ENCODE results near the gene FLOT1.
A peak's percentile ranks its signal among the peaks of the same experiment; 100 is the strongest.

Gene FLOT1, protein sequence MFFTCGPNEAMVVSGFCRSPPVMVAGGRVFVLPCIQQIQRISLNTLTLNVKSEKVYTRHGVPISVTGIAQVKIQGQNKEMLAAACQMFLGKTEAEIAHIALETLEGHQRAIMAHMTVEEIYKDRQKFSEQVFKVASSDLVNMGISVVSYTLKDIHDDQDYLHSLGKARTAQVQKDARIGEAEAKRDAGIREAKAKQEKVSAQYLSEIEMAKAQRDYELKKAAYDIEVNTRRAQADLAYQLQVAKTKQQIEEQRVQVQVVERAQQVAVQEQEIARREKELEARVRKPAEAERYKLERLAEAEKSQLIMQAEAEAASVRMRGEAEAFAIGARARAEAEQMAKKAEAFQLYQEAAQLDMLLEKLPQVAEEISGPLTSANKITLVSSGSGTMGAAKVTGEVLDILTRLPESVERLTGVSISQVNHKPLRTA

GRCh38 chr6:30742316-30743098, at the start of gene FLOT1:
TSS of gene FLOT1 (minus strand) at chr6:30742687. CDS start at chr6:30742189, 498 bp downstream.
- DNase-seq = peak; percentile 98

DNA sequence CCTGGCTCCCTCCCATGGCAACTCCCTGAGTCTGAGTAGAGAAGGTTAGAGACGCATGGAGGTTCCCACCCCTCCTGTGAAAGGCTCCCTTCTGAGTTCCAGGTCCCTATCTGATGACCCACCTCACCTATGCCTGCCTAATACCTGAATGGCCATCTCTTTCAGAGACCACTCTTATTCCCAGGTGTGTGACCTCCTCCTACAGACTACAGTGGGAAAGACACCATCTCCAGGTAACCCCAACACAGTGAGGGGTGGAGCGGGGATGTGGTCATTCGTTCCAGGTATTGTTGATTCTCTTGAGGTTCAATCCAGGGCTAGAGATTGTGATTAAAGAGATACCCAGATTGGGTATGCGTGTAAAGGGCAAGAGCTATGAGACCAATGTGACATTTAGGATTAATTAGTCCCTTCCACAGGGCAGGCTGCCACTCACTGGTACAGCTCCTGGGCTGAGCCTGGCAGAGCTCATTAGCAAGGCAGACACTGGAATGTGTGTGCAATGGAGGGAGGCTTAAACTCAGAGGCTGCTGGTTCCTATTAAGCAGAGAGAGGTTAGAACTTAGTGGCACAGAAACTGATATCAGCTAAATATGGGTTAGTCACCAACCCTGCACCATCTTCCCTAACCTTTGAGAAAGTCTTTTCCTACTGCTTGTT, 48.4 kb upstream of the FLOT1 start:
- no peak for DNase-seq

DNA sequence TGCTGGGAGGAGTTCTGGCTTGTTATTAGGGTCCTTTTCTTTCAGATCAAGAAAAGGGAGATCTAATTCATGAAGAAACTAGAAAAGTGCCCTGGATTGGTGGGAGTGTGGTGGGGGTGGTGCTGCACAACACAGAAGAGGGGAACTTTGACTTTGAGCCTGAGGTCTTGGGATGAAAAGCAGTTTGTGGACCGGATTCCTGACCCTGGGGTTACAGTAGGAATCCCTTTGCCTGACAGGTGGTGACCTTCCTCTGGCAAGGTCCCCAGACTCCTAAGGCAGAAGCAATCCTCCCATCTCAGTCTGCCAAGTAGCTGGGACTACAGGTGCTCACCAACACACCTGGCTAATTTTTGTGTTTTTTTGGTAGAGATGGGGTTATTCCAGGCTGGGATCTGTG, 47.1 kb upstream of the FLOT1 start:
- DNase-seq = no peak

- peak; percentile 44 for DNase-seq
These were observed 45.5 kb upstream of the FLOT1 start for GRCh38 chr6:30787954-30788353.

GRCh38 chr6:30782425-30783014, 40.0 kb upstream of the FLOT1 start:
- DNase-seq = no peak

GRCh38 chr6:30781743-30782424, 39.4 kb upstream of the FLOT1 start:
- DNase-seq = peak; percentile 89

DNA sequence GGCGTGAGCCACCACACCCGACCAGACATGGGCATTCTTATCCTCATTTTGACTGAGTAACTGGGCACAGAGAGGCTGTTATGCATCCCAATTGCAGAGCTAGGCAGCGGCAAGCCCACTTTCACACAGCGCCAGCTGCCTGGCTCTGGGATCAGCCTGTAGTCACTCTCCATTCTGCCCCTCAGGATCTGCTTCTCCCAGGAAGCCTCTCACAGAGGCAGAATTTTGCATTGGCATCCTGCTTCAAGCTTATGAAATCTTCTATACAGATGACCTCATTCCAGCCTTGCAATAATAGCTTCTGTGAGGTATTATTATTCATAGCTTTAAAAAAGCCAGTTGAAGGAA, 38.9 kb upstream of the FLOT1 start:
- no peak for DNase-seq

DNA sequence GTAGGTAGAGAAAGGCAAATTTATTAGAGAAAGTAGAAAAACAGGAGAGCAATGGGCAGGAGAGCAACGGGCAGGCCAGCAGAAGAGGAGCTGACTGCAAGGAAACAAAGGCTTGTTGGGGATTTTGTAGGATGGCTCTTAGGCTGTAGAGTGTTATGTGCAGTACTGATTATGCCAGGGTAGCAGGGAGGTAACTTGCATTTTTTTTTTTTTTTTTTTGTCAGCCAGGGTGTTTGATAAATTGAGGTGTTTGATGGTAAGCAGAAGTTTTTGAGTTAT, 38.1 kb upstream of the FLOT1 start:
- no peak for DNase-seq

- no peak for DNase-seq
These were observed 37.6 kb upstream of the FLOT1 start for GRCh38 chr6:30779850-30780641.

DNA sequence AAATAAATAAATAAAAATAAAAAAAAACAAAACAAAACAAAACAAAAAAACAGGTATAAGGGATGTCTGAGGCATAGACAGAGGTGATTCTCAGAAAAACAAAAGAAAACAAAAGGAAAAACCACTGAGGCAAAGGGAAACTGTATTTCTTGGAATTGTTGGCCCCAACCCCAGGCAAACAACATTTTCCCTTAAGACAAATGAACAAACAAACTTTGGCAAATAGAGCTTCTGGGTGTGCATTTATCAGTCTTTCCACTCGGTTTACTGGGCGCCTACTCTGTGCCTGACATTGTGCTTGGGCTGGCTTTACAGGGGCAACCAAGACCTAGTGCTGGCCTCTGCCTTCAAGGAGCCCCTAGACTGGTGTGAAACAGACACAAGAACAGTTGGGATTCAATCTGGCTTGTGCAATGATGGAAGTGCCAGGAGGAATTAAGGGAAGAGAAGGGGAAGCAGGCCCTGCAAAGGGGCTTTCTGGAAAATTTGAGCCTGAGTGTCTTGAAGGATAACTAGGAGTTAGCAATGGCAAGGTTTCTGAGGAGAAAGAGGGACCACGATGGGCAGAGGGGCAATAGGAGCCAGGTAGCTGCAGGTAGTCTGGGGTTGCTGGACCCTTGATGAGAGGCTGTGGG, 35.6 kb upstream of the FLOT1 start:
- DNase-seq = no peak

GRCh38 chr6:30777155-30777485, 34.6 kb upstream of the FLOT1 start:
- no peak for DNase-seq

- no peak for DNase-seq
These were observed 34.1 kb upstream of the FLOT1 start for GRCh38 chr6:30776390-30777154.

DNA sequence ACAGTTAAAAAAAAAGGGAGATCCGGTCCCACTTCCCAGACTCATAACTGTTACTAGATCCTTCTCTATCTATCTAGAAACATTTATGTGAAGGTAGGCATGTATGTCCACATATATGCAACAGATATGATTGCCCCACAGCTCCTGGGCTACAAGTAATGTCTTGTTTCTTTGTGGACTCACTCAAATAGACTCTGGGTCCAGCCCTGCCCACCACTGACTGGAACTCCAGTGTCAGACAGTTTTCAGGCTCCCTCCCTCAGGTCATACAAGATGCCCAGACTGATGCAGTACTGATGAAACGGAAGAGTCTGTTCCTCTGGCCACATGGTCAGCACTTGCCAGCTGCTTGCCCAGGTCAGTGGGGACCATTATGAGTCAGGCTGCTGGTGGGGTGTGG, 32.6 kb upstream of the FLOT1 start:
- no peak for DNase-seq

- no peak for DNase-seq
These were observed 32.2 kb upstream of the FLOT1 start for GRCh38 chr6:30774701-30775100.

DNA sequence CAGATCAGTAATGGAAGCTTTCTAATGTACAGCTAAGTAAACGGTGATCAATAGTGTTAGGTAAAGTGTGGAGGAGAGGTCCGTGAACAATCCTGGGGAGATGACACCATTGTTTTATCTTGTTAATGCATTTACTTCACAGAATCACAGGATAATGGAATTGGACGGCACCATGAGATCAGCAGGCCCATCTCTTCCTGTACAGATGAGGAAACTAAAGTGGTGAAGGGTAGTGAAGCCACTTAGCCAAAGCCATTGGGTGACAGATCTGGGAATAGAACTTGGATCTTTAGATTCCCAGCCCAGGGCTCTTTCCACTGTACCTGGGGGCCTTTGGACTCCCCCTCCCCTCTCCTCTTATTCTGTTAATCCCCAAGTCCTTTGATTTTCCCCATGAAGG, 28.1 kb upstream of the FLOT1 start:
- DNase-seq = no peak

DNA sequence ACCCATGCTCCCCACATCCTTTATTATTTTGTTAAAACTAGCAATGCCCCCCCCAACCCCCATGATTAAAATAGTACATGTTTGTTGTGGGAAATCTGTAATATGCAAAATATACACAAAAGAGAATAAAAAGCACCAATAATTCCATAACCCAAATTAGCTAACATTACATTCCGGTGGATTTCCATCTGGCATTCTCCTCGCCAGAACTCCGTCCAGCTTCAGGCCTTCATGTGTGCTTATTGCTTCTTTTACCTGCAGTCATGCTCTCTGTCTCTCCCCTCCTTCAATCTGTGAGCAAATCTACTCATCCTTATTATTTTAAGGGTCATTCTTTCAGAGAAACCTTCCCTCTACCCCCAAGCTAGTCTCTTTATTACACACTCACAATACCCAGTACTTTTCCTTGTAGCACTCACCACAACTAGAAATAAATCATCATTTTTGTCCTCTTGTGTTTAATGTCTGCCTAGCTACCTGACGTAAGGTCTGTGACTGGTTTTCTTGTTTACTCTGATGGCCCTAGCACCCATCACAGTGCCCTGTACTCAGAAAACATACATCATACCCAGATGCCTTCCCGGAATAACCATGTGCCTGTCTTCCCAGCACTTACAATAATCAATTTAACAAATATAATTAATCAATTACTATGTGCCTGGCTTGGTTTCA, 27.5 kb upstream of the FLOT1 start:
- DNase-seq = no peak

DNA sequence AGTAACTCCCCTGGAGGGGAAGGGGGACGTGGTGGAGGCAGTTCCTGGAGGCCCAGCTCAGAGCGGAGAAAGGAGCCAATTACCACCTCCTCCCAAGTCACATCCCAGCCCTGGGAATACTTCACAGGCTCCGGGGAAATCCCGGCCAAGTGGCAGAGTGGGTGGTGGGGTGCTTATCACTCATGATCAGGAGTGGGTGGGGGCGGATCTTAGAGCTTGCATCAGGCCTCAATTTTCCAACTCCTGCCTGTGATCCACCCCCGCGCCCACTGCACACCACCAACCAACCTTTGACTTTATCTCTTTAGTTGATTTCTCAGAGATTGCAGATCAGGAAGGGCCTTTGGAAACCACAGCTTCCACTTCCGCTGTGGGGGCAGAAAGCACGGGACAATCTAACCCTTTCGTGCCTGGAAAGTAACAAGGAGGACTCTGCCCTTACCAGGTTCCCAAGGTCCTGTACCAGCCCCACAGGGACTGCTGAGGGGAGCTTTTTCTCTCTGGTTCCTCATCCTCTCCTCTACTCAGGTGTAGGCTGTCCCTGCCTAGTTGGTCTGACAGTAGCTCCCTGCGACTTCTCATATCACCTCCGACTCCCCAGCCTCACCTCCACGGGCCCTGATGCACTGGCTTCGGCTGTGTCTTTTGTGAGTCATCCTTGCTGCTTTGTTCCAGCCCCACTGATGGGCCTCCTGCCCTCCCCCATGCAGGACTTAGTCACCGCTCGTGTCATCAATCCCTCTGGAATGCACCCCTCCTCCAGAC, 26.8 kb upstream of the FLOT1 start:
- peak; percentile 73 for DNase-seq

DNA sequence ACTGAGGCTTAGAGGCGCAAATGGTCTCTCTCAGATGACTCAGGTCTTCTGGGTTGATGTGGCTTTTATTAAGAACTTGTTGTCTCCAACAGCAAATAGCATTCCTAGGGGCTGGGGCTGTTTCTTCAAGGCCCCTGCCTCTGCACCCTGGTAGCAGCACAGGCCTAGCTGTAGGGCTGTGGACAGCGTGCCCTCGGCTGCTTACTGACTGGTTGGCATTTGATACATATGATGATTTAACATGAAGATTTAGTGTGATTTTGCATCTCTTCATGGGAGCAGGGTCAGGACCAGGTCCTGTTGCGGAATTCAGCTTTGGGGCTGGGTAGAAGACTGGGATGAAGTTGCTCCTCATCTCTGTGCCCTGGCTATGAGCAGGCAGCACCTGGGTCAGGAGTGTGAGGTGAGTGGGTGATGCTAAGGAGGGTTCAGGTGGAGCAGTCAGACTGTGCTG, 26.2 kb upstream of the FLOT1 start:
- DNase-seq = no peak

- DNase-seq = no peak
These were observed 25.4 kb upstream of the FLOT1 start for GRCh38 chr6:30767944-30768301.

Data from OCI-M1 (cell line).